NCI-H226 (cell line): ENCODE data around the gene HIP1.
"Not testable (repeated sequence)": the region's sequence is repeated elsewhere in the genome, so short reads cannot be mapped to it uniquely, and the experiment has no call there.

ENCODE experiments used
- DNase-seq: peaks from one replicate; pipeline ENCODE4 v3.0.0-alpha.2; 2015

HIP1 gene

GRCh38 chr7:75485355-75485978 lies 253.3 kb downstream of the HIP1 start:
- not testable (repeated sequence) for DNase-seq
